GM03348 (cell line): ENCODE results near the gene PPIAL4G.
"Not testable (repeated sequence)": the region's sequence is repeated elsewhere in the genome, so short reads cannot be mapped to it uniquely, and the experiment has no call there.

Experiments used
- DNase-seq: peaks from one replicate; pipeline ENCODE4 v3.0.0; 2012; ENCODE audit warnings: low spot score

PPIAL4G gene

GRCh38 chr1:148483029-148483428, at the start of gene PPIAL4G:
TSS of gene PPIAL4G (minus strand) at chr1:148483302. CDS start at chr1:148483252, 50 bp downstream.
- DNase-seq = not testable (repeated sequence)

- not testable (repeated sequence) for DNase-seq
Observed at GRCh38 chr1:148532158-148532557, 49.1 kb upstream of the PPIAL4G start.

- DNase-seq = not testable (repeated sequence)
Observed at GRCh38 chr1:148529101-148529567, 46.0 kb upstream of the PPIAL4G start.

GRCh38 chr1:148528591-148528990, 45.5 kb upstream of the PPIAL4G start:
- DNase-seq = not testable (repeated sequence)

- DNase-seq = not testable (repeated sequence)
Observed at GRCh38 chr1:148526587-148526986, 43.5 kb upstream of the PPIAL4G start.

GRCh38 chr1:148523205-148524144, 40.4 kb upstream of the PPIAL4G start:
- not testable (repeated sequence) for DNase-seq

GRCh38 chr1:148522561-148523204, 39.6 kb upstream of the PPIAL4G start:
- peak; percentile 47 for DNase-seq

GRCh38 chr1:148522072-148522471, 39.0 kb upstream of the PPIAL4G start:
- DNase-seq = not testable (repeated sequence)

GRCh38 chr1:148514310-148514709, 31.2 kb upstream of the PPIAL4G start:
- DNase-seq = not testable (repeated sequence)

- not testable (repeated sequence) for DNase-seq
Observed at GRCh38 chr1:148512571-148513184, 29.6 kb upstream of the PPIAL4G start.

GRCh38 chr1:148493933-148494332, 10.8 kb upstream of the PPIAL4G start:
- not testable (repeated sequence) for DNase-seq

GRCh38 chr1:148481134-148481533, 2.0 kb downstream of the PPIAL4G start:
- DNase-seq = not testable (repeated sequence)

- DNase-seq = not testable (repeated sequence)
Observed at GRCh38 chr1:148459694-148460093, 23.4 kb downstream of the PPIAL4G start.

- not testable (repeated sequence) for DNase-seq
Observed at GRCh38 chr1:148458901-148459581, 24.1 kb downstream of the PPIAL4G start.

- DNase-seq = not testable (repeated sequence)
Observed at GRCh38 chr1:148458398-148458797, 24.7 kb downstream of the PPIAL4G start.

GRCh38 chr1:148452845-148453244, 30.3 kb downstream of the PPIAL4G start:
- DNase-seq = not testable (repeated sequence)

GRCh38 chr1:148439654-148440325, 43.3 kb downstream of the PPIAL4G start:
- not testable (repeated sequence) for DNase-seq

- DNase-seq = no peak
Observed at GRCh38 chr1:148435406-148435805, 47.7 kb downstream of the PPIAL4G start.

GRCh38 chr1:148434832-148435231, 48.3 kb downstream of the PPIAL4G start:
- DNase-seq = no peak

GRCh38 chr1:148432916-148433317, 50.2 kb downstream of the PPIAL4G start:
- not testable (repeated sequence) for DNase-seq
